Lower lobe of right lung (tissue), 2 donors: ENCODE data around the gene PARVB. TPM values are rescaled to one million over a fixed set of nuclear protein-coding genes. Genes with fewer than 3 reads are reported as not detected.

Experiments used
- ATAC-seq, 2 donors: fragments of 200-7000 bp; cut with Tn5 transposase; one replicate each; pipeline ENCODE4 v1.9.1; 2020 to 2022; ENCODE audit warnings: mild to moderate bottlenecking in 2 of 2, moderate library complexity in 2 of 2
- DNase-seq: peaks from one replicate; pipeline ENCODE4 v3.0.0-alpha.2; 2020
- H3K27ac ChIP-seq: fragments of 200-600 bp; one replicate; pipeline ENCODE4 v1.8.0; 2022
- H3K27me3 ChIP-seq: fragments of 200-600 bp; one replicate; pipeline ENCODE4 v1.8.0; 2022; ENCODE audit warnings: low read depth
- H3K36me3 ChIP-seq: fragments of 200-600 bp; one replicate; pipeline ENCODE4 v1.8.0; 2022; ENCODE audit warnings: mild to moderate bottlenecking
- H3K4me1 ChIP-seq: fragments of 200-600 bp; one replicate; pipeline ENCODE4 v1.8.0; 2022
- H3K4me3 ChIP-seq: fragments of 200-600 bp; one replicate; pipeline ENCODE4 v1.8.0; 2022; ENCODE audit warnings: mild to moderate bottlenecking
- H3K9me3 ChIP-seq: fragments of 200-600 bp; one replicate; pipeline ENCODE4 v1.8.0; 2022
- intact Hi-C: fragments of 100-400 bp; cut with DNase I; formaldehyde crosslinking; loops from one replicate; pipeline ENCODE4 v1.11.0; 2022
- total RNA-seq: library from RNA; stranded (reverse); fragmentation: NEBNext Ultra II Directional; extraction: Animal tissue kit (Norgen Biotek cat#: 25700); gene quantifications from one replicate; pipeline ENCODE4 v1.2.1, GENCODE V29; 2021
- TF ChIP-seq, protein P1 (sequence below): fragments of 200-600 bp; IDR thresholded peaks from one replicate; pipeline ENCODE4 v1.8.0; 2022; ENCODE audit warnings: antibody characterized with exemption, mild to moderate bottlenecking
- donor health status: DM: no; HTN: yes; CAD: no; lungs with severe emphysema.

PARVB gene
- total RNA-seq, 1 donor from 2014 or later = 44.7 TPM

GRCh38 chr22:44209343-44209742, 185.2 kb downstream of the PARVB start:
- H3K27me3 ChIP-seq = no peaks in the 10 kb centered on the region
- H3K27ac ChIP-seq = no peak overlapping the region
- H3K4me3 ChIP-seq = no peak overlapping the region
- intact Hi-C loops = no loop called here
- H3K36me3 ChIP-seq = no peaks in the 10 kb centered on the region
- ATAC-seq = no peak
- no peak for DNase-seq
- TF ChIP-seq, protein P1, sequence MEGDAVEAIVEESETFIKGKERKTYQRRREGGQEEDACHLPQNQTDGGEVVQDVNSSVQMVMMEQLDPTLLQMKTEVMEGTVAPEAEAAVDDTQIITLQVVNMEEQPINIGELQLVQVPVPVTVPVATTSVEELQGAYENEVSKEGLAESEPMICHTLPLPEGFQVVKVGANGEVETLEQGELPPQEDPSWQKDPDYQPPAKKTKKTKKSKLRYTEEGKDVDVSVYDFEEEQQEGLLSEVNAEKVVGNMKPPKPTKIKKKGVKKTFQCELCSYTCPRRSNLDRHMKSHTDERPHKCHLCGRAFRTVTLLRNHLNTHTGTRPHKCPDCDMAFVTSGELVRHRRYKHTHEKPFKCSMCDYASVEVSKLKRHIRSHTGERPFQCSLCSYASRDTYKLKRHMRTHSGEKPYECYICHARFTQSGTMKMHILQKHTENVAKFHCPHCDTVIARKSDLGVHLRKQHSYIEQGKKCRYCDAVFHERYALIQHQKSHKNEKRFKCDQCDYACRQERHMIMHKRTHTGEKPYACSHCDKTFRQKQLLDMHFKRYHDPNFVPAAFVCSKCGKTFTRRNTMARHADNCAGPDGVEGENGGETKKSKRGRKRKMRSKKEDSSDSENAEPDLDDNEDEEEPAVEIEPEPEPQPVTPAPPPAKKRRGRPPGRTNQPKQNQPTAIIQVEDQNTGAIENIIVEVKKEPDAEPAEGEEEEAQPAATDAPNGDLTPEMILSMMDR = no peak
- H3K9me3 ChIP-seq = peaks cover 7% of the 10 kb centered on the region
- H3K4me1 ChIP-seq = no peaks in the 10 kb centered on the region

GRCh38 chr22:44210722-44211121, 186.6 kb downstream of the PARVB start:
- peaks cover 3% of the 10 kb centered on the region for H3K27me3 ChIP-seq
- H3K36me3 ChIP-seq = no peaks in the 10 kb centered on the region
- H3K4me1 ChIP-seq = no peaks in the 10 kb centered on the region
- no peak overlapping the region for H3K4me3 ChIP-seq
- TF ChIP-seq, protein P1 = no peak
- ATAC-seq (no peak), DNase-seq (no peak)
- H3K27ac ChIP-seq = no peak overlapping the region
- peaks cover 13% of the 10 kb centered on the region for H3K9me3 ChIP-seq
- intact Hi-C loops = no loop called here

DNA sequence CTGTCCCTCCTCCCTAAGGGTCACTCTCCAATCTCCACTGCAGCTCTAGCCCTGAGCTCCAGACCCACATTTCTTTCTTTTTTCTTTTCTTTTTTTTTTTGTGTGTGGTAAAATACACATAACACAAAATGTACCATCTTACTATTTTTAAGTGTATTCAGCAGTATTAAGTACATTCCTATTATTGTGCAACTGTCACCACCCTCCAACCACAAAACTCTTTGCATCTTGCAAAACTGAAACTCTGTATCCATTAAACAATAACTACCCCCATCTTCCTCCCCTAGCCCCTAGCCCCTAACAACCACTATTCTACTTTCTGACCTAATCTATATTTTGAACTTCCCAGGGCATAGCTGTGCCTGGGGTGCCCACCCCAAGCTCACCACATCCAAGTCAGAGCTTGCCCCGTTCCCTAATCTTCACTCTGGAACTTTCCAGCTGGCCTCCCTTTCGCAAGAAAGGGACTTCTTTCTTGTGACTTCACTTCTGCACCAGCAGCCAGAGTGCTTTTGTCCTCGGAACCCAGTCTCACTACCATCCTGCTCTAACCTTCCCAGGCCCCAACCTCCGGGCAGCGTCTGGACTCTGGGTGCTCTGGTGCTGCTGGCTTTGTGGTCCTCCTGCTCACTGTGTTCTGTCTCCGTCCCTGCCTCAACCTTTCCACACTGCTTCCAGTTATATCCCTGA, 187.3 kb downstream of the PARVB start:
- no peak overlapping the region for H3K27ac ChIP-seq
- no peak for ATAC-seq

DNA sequence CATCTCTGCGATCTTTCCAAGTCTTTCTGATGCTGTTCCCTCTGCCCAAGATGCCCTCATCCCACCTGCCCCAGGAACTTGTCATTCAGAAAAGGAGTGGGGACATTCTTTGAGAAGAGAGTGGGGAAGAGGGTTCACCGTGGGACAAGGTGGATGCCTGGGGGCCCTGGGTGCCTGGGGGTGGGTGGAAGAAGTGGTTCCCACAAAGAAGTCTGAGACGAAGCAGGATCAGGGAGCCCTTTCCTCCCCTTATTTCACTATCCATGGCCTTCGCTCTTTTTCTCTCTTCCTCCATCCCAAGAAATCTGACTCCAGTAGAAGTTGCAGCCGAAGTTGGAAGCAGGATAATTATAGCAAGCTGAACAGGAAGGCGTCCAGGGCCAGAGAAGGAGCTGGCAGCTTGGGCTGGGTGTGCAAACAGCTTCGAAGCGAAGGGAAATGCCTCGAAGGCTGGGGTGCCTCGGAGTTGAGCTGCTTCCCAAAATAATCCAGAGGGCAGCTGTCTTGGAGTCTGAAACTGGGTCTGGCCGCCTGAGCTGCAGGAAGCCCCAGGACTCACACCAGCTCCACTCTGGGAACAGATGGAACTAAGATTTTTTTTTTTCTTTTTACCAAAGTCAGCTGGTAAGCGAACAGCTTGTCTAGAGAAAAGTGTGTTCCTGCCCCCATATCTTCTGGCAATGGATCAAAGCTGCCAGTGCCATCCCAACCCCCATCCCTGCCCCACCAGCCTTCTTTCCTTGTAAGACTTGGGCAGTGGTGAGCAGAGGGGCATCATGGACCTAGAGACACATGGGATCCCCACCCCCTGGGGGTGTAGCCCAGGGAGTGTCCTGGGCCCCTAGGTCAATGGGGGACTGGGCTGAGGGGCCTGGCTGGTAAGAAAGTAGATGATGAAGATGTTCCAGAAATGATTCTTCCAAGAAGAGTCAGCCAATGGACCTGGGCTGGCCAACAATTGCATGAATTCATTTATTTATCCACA, 188.1 kb downstream of the PARVB start:
- H3K9me3 ChIP-seq = peaks cover 13% of the 10 kb centered on the region
- H3K4me1 ChIP-seq = no peaks in the 10 kb centered on the region
- H3K36me3 ChIP-seq = no peaks in the 10 kb centered on the region
- TF ChIP-seq, protein P1 = no peak
- no peak overlapping the region for H3K4me3 ChIP-seq
- no peak for ATAC-seq
- intact Hi-C loops = no loop called here
- no peak for DNase-seq
- no peak overlapping the region for H3K27ac ChIP-seq
- H3K27me3 ChIP-seq = peaks cover 3% of the 10 kb centered on the region

More for the DNA sequence above, 187.3 kb downstream of the PARVB start:
- H3K36me3 ChIP-seq = no peaks in the 10 kb centered on the region
- no peak overlapping the region for H3K4me3 ChIP-seq
- TF ChIP-seq, protein P1 = no peak
- peaks cover 3% of the 10 kb centered on the region for H3K27me3 ChIP-seq
- no peak for DNase-seq
- intact Hi-C loops = no loop called here
- H3K9me3 ChIP-seq = peaks cover 13% of the 10 kb centered on the region
- H3K4me1 ChIP-seq = no peaks in the 10 kb centered on the region

DNA sequence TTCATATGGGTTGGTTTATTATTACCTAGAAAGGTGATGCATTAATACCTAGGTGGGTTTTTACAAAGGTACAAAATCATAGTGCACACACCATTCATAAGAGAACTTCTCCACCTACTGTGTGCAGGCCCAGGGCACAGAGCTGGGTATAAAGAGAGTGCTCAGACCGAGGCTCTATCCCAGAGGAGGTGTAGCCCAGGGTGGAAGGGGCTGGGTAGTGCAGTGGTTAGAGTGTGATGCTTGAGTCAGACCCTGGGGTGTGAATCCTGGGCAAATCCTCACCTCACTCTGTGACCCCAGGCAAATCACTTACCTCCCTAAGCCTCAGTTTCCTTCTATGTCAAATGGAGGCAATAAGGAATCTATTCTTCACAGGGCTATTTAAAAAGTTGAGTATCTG, 188.8 kb downstream of the PARVB start:
- Histone ChIP-seq H3K27me3 (peaks cover 3% of the 10 kb centered on the region), H3K4me1 (no peaks in the 10 kb centered on the region), H3K36me3 (no peaks in the 10 kb centered on the region), H3K9me3 (peaks cover 13% of the 10 kb centered on the region), H3K27ac (no peak overlapping the region), H3K4me3 (no peak overlapping the region)
- DNase-seq (no peak), ATAC-seq (no peak)
- TF ChIP-seq, protein P1 = no peak
- intact Hi-C loops = no loop called here
